Type B pancreatic cell (in vitro differentiated cells): Measurements from ENCODE around the gene CMTM4. TPM values are rescaled to one million over a fixed set of nuclear protein-coding genes. Genes with fewer than 3 reads are reported as not detected.
A peak's percentile ranks its signal among the peaks of the same experiment; 100 is the strongest.

Source experiments
- DNase-seq: peaks from one replicate; pipeline ENCODE4 v3.0.0; 2021; ENCODE audit warnings: mixed read lengths; ENCODE audit not compliant: unreplicated experiment; ENCODE audit errors: extremely low spot score
- H3K27ac Mint-ChIP-seq: 2 replicates; pipeline ENCODE4 v1.8.0; 2021; ENCODE audit warnings: mild to moderate bottlenecking, mixed read lengths
- H3K27me3 Mint-ChIP-seq: 2 replicates; pipeline ENCODE4 v1.8.0; 2021; ENCODE audit warnings: mixed read lengths
- H3K36me3 Mint-ChIP-seq: 2 replicates; pipeline ENCODE4 v1.8.0; 2021; ENCODE audit warnings: mixed read lengths
- H3K4me1 Mint-ChIP-seq: one replicate; pipeline ENCODE4 v1.8.0; 2021; ENCODE audit warnings: mixed read lengths; ENCODE audit not compliant: unreplicated experiment
- H3K4me3 Mint-ChIP-seq: 2 replicates; pipeline ENCODE4 v1.8.0; 2021; ENCODE audit warnings: mild to moderate bottlenecking, mixed read lengths
- H3K9me3 Mint-ChIP-seq: 2 replicates; pipeline ENCODE4 v1.8.0; 2021; ENCODE audit warnings: mixed read lengths
- CTCF ChIP-seq: fragments of 200-600 bp; sonication (generic); conservative IDR thresholded peaks from 2 replicates; pipeline ENCODE4 v1.5.0; 2021; ENCODE audit warnings: antibody characterized with exemption, mild to moderate bottlenecking
- total RNA-seq: library from RNA; stranded (reverse); gene quantifications from 2 replicates; pipeline ENCODE4 v1.2.1, GENCODE V29; 2021; ENCODE audit warnings: low replicate concordance

CMTM4 gene
- total RNA-seq, 1 donor from 2014 or later: 64.4 TPM

GRCh38 chr16:66653581-66654350 lies 42.8 kb downstream of the CMTM4 start:
- no peaks in the 10 kb centered on the region for H3K27me3 Mint-ChIP-seq
- DNase-seq: no peak
- no peak overlapping the region for H3K27ac Mint-ChIP-seq
- H3K4me3 Mint-ChIP-seq: no peak overlapping the region
- H3K4me1 Mint-ChIP-seq: peaks cover 18% of the 10 kb centered on the region
- H3K9me3 Mint-ChIP-seq: no peaks in the 10 kb centered on the region
- no peak for TF ChIP-seq CTCF
- H3K36me3 Mint-ChIP-seq: no peaks in the 10 kb centered on the region

GRCh38 chr16:66652661-66653360 lies 43.7 kb downstream of the CMTM4 start:
- Mint-ChIP-seq H3K9me3 (no peaks in the 10 kb centered on the region), H3K36me3 (no peaks in the 10 kb centered on the region), H3K4me3 (no peak overlapping the region), H3K27me3 (no peaks in the 10 kb centered on the region), H3K27ac (no peak overlapping the region), H3K4me1 (peaks cover 14% of the 10 kb centered on the region)
- no peak for TF ChIP-seq CTCF
- no peak for DNase-seq

- TF ChIP-seq CTCF: no peak
- Mint-ChIP-seq H3K4me1 (peaks cover 14% of the 10 kb centered on the region), H3K27me3 (no peaks in the 10 kb centered on the region), H3K27ac (no peak overlapping the region), H3K9me3 (no peaks in the 10 kb centered on the region), H3K4me3 (no peak overlapping the region), H3K36me3 (no peaks in the 10 kb centered on the region)
- no peak for DNase-seq
Measured at GRCh38 chr16:66651965-66652364, 44.6 kb downstream of the CMTM4 start.

GRCh38 chr16:66651474-66651765 lies 45.1 kb downstream of the CMTM4 start:
- H3K27ac Mint-ChIP-seq: peak overlapping the region; percentile 67
- H3K36me3 Mint-ChIP-seq: no peaks in the 10 kb centered on the region
- no peaks in the 10 kb centered on the region for H3K27me3 Mint-ChIP-seq
- DNase-seq: no peak
- peaks cover 14% of the 10 kb centered on the region for H3K4me1 Mint-ChIP-seq
- H3K4me3 Mint-ChIP-seq: peak overlapping the region; percentile 79
- TF ChIP-seq CTCF: no peak
- H3K9me3 Mint-ChIP-seq: no peaks in the 10 kb centered on the region

- peak; percentile 97 for TF ChIP-seq CTCF
- DNase-seq: peak; percentile 79
- peak overlapping the region; percentile 79 for H3K4me3 Mint-ChIP-seq
- peak overlapping the region; percentile 67 for H3K27ac Mint-ChIP-seq
- no peaks in the 10 kb centered on the region for H3K9me3 Mint-ChIP-seq
- peaks cover 14% of the 10 kb centered on the region for H3K4me1 Mint-ChIP-seq
- H3K27me3 Mint-ChIP-seq: no peaks in the 10 kb centered on the region
- H3K36me3 Mint-ChIP-seq: no peaks in the 10 kb centered on the region
Measured at GRCh38 chr16:66650707-66651473, 45.7 kb downstream of the CMTM4 start.
